NOMO-1 (cell line): ENCODE data around the gene SLC24A3.

Experiments used
- DNase-seq, 2 experiments: peaks; one replicate each; lab custom pipeline; 2025; ENCODE audit not compliant: unreplicated experiment in 2 of 2; lab: John Stamatoyannopoulos, UW

SLC24A3 gene

DNA sequence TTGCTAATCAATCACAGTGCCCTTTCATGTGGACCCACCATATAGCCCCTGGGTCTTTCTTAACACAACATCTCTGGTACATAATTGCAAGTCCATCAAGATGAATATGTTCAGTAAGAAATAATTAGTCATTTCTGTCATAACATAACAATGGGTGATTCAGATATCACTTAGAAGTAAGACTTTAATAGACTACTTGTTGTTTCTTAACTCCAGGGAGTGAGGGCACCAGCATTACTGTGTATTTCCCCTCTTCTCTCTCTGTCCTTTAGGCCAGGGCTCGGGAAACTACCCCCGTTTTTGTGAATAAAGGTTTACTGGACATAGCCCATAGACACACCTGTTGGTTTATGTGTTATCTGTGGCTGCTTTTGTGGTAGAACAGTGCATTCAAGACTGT is 123.5 kb downstream of the SLC24A3 start:
- no peak for DNase-seq

DNA sequence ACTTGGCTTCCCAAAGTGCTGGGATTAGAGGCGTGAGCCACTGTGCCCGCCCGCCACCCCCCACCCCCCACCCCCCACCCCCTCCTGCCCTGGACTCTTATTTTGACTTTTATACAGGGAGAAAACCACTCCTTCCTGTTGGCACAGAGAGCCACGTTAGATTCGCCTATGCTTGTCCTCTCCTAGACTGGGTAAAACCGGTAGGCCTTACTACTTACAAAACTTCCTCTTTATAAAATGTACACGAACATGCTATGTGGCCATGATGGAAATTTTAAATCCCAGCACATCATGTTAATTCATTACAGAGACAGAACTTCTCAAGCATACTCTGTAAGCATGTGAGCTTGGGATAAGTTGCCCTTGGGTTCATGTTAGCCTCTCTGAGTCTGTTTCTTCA is 124.2 kb downstream of the SLC24A3 start:
- DNase-seq: peak; percentile 49 to 62

DNA sequence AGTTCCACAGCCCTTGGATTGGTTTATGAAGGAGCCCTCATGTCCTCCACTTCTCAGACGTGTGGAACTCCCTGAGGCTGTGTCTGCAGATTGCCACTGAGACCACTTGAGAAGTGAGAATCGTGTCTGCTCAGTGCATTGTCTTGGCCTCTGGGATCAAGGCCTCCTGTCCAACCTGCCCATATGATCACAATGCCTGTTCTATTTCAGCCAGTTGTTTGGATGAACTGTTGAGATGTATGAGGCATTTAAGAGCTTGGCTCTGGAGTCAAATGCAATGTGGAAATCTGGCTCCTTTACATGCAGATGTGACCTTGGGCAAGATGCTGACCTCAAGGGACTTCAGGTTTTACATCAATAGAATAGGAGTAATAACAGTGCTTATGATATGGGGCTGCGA is 125.9 kb downstream of the SLC24A3 start:
- no peak for DNase-seq

DNA sequence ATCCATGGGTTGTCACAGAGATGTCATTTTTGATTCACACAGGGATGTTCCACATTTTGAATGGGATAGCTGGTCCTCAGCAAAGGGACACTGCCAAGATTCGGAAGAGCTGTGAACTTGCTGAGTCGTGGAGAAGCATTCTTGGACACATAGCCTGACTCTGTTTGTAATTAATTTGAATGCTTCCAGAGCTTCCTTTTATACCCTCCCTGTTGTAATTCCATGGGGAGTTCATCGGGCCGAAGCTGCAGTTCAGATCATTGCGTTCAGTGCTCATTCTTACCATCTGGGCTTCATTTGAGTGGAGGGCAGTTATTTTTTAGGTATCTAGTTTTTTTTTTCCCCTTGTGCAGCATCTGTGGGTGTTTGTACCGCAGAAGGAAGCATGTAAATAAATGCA is 126.5 kb downstream of the SLC24A3 start:
- DNase-seq: no peak

DNA sequence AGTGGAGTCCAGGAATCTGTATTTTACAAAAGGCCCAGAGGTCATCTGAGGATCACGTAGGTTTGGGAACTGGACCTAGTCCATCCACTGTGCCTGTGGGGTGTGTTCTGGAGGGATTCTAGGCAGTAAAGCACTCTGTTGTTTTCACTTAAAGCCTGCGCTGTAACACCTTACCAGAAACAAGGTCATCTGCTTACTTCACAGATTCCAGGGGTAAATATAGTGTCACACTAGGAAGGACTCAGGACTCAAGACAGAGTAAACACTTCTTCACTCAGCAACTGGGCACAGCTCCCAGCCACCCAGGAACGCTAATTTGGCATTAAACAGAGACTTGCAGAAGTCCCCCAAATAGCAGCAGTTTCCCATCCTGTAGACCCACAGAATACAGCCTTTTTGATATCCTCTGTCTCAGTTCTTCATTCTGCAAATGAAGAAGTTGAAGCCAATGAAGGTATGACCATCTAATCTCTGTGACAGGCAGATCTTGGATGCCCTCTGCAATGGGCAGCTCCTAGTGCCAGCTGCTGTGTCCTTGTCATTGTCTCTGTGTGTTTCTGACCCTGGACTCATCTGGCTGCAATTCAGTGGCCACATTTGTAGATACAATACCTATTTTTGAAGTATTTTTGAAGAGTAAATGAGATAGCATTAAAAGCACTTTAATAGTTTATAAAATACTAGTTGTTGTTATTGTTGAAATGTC is 129.1 kb downstream of the SLC24A3 start:
- no peak for DNase-seq

DNA sequence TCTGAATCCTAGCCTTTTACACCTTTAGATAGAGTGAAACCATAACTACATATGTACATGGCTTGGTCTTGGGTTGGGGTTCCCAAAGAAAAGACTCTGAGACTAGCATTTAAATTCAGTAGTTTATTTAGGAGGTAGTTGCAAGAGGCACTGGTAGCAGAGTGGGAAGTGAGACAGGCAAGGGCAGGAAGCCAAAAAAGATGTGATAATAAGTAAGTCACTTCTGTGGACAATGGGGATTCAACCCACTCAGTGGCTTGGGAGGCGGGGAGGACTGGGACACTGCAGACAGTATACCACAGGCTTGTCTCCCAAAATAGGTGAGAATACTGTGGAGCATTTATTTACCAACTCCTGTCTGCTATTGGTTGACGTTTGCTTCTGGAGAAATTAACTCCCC is 131.9 kb downstream of the SLC24A3 start:
- DNase-seq: no peak

DNA sequence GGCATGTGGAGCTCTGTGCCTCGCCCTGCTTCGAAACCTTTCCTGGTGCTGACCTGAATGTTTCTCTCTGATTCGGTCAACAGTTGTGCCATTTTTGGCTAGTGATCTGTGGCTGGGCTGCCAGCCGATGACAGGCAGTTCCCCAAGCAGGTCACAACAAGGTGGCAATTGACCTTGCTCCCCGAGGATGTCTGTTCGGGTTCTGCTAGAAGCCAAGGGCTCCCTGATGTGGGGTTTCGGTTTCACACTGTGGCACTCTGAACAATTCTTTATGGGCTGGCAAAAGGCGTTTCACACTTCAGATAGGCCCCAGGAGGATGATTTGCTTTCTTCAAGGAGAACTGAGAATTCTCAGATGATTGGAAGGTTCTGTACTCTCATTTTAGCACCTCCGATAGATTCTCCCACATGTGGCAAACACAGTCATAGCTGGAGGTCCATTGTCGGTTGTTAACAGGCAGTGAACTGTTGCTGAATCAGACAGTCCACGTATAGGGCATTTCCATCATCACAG is 135.6 kb downstream of the SLC24A3 start:
- no peak for DNase-seq

DNA sequence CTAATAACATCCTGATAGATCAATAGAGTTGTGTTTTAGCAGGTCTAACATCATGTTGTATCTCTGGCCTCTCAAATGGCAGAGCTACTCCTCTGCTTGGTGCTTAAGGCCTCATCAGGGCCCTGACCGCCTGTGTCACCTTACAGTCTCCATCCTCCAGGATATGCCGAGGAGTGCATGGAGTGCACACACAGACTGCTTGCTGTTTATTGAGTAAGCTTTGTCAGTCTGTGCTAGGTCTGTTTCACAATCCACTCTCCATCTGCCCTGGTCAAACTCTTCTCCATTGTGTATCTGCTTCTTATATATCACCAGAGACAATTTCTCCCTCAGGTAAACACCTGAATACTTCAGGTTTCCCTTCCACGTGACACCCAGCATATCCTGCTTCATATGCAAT is 136.1 kb downstream of the SLC24A3 start:
- no peak for DNase-seq

DNA sequence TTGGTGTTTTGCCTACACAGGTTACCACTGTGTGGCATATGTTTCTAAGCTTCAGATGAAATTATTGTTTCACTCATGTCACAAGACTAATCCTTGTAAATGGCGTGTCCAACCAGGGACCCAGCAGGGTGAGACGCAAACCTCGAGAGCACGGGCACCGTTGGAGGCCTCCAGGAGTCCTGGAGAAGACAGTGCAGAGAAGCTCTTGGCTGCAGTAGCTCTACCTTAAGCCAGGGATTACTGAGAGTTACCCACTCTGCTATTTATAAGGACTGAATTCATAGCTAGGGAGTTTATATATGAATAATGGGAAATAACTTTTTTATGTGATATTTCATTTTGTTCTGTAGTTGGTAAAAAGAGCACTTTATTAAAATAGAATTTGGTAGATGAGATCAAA is 137.4 kb downstream of the SLC24A3 start:
- no peak for DNase-seq

DNA sequence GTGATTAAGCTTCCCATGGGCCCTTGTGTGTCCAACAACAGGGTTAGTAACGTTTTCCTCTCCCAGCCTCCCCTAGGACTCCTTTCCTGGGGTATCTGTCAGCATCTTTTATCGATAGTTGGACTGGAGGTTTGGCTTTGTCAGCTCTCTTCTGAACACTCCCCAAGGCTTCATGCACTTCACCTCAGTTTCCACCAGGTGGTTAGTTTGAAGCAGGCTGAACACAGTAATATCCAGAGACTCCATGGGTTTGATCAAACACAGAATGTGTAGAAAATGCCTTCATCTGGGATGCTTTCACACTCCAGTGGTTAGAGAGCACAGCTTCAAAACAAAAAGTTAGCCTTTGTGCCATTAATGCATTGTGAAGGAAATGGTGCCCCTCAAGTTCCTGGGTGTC is 139.1 kb downstream of the SLC24A3 start:
- no peak for DNase-seq

DNA sequence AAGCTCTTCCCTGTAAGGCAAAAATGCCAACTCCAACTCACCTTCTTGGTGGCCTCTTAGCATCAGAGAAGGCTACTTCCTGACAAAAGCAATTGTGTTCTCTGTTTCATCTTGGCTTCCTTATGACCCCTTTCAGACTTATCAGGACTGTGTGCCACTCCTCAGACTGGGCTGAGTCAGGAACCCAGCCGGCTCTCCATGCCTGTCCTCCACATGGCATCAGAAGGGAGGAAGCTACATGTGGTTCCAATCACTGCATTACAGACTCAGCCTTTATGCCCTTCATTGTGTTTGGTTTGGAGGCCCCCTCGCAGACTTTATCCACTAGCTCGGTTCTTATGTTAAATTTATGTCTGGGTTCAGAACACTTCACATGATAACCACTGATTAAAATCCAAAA is 142.5 kb downstream of the SLC24A3 start:
- no peak for DNase-seq

DNA sequence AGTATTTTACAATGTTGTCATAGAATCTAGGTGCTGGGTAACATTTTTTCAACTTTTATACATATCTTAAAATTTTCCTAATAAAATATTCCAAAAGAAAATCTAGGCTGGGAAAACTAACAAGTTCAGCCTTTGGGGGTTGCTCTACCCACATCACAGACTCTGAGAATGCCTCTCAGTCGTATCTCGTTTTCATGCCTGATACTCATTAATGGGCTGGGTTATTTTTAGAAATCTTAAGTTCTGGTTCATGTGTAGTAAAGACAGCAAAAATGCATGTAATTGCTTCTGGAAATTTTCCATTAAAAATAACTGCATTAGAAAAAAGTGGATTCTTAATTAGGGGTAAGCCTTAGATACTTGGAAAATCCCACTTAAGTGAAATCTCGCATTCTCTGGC is 149.3 kb downstream of the SLC24A3 start:
- DNase-seq: no peak

DNA sequence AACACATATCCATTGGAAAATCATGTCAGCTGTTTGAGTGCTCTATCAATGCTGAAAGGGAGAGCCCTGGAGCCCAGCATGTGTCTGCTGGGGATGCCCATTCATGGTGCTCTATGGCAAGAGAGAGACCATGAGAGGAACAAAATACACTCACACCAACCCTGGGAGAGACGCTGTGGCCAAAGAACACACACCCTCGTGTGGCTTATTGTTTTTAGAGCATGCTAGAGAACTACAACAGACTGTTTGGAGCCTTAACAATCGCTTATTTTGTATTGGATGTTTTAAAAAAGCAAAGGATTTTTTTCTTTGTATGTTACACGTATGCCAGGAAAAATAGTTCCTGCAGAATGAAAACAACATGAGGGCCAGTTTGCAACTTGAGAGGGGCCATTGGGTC is 151.0 kb downstream of the SLC24A3 start:
- DNase-seq: no peak

DNA sequence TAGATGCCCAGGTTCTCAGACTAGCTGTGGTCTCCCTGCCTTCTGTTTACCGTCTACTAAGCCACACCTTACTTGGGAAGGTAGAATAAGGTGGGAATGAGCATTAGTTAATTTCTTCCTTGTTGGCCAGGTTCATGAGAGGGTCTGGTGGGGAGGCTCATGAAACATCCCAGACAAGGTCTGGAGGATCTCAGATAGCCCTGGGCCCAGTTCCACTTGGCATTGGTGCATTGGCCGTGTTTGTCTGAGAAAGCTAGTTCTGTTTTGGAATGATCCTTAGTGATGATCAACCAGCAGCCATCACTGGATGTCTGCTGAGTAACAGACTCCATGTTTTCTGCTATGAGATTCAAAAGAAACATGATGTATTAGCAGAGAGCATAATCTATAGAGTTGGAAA is 155.1 kb downstream of the SLC24A3 start:
- DNase-seq: no peak

DNA sequence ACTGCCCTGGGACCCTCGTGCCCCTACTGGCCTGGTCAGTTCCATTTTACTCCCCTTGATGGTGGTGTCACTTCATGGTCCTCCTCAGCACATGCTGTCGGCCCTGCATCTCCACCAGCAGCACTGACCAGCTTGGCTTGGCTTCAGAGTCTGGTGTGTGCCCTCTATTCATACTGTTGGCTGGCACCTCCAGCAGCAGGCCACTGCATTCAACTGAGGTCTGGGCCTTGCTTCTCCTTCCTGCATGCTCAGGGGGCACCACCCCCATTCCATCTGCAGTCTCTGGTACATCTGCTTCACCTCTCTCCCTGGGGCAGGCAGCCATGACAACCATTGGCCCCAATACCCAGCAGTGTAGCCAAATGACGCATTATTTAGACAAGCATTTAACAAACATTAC is 155.9 kb downstream of the SLC24A3 start:
- no peak for DNase-seq

DNA sequence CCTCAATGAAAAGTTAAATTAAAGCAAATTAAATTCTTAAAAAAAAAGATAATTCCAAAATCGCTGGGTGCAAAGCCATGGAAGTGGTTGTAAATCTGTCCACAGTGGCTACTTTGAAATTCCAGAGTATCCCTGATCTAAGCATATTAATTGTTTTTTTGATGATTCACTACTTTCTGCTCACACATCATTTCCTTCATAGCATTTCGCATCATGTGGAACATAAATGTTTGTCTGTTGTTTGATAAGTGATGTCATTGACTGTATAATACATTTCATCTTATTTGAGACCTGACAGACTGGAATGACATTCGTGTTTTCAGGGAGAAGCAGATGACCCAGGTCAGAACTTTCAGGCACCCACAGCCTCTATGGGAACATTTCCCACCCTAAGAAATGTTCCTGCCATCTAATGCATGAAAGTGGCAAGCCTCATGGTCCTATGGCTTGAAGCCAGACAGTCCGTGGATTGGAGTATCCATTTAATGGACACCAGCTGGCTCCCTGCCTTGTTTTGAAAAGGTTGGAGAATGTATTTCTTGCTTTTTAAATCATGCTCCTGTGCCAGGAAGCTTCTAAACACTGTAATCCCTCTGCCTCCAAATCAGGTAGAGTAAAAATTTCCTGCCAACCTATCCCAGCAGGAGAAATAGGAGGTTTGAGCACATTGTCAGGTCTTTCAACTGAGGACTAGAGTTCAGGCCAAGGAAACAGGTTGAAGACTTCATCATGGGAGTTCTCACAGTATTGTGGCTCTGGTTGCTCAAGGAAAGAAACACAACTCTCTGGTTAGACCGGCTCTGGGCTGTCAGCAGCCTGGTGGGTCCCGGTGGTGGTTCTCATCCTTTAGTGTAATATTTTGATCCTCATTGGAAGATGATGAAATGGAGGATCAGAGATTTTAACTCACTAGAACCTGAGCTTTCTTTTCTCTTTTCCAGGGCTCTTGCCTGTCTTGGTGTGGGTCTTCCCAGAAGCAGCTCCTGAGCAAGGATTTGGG is 157.9 kb downstream of the SLC24A3 start:
- no peak for DNase-seq

DNA sequence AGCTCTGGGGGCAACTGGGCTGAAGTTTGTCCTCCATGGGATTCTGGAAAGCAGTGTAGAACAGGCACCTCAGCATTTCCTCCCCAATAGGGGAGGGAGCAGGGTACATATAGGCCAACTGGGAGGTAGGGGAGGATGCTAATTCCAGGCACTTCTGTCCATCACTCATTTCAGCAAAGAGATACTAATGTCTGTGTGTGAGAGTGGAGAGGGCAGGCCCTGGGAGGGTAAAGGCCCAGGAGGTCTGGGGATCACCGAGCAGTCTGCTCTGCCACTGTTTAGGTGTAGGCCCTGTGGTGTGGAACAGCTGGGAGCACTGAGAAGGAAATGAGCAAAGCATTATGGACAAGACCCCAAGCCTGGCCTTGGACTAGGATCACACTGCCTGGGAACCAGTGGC is 158.7 kb downstream of the SLC24A3 start:
- DNase-seq: no peak

DNA sequence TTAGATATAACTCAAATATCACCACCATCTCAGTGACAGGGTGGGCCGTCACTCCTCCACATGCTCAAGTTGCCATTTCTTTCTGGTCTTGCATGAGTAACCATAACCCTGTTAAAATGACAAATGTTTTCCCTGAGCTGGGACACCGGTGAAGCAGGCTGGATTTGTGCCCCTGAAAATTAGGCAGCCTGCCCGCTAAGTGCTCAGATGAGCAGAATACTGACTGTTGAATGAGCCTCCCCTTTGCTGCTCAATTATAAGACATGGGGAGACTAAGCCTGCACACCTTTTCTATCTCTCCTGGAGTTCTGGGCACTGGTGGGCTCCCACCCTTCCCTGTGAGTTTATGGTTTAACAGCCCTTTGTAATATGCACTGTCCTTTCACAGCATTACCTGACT is 161.8 kb downstream of the SLC24A3 start:
- no peak for DNase-seq

DNA sequence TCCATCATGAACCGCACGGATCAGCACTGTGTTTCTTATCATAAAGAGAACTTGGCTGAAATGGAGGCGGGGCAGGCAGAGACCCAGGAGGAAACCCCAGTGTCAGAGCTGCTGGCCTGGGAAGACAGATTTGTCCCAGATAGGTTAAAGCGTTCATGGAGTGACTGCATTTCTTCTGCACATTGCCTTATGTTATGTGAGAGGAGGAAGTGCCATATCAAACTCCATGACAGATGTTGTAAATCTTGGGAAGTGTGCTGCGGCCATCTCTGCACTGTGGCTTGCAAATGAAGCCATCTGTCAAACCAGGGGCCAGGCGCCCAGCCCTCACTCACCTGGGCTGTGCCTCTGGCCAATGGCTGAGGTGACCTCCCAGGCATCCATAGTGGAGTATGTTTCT is 163.0 kb downstream of the SLC24A3 start:
- DNase-seq: peak; percentile 13 to 23

DNA sequence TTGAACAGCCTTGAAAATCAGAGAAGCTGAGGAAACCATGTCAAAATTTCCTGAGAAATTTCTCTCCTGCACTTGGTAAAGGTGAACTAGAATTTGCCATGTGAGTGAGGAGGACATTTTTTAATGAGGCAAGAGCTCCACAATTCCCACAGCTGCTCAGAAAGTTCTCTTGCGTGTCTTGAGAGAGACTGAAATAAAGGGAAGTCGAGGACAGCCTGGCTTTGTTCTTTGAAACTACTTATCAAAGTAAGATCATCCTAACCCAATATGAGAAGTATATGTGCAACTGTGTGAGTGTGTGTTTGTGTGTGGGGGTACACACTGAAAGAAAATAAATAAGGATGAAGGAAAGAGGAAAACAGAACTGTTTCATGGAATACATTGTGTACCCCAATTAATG is 163.4 kb downstream of the SLC24A3 start:
- DNase-seq: peak in 1 of 2 experiments; percentile 2

DNA sequence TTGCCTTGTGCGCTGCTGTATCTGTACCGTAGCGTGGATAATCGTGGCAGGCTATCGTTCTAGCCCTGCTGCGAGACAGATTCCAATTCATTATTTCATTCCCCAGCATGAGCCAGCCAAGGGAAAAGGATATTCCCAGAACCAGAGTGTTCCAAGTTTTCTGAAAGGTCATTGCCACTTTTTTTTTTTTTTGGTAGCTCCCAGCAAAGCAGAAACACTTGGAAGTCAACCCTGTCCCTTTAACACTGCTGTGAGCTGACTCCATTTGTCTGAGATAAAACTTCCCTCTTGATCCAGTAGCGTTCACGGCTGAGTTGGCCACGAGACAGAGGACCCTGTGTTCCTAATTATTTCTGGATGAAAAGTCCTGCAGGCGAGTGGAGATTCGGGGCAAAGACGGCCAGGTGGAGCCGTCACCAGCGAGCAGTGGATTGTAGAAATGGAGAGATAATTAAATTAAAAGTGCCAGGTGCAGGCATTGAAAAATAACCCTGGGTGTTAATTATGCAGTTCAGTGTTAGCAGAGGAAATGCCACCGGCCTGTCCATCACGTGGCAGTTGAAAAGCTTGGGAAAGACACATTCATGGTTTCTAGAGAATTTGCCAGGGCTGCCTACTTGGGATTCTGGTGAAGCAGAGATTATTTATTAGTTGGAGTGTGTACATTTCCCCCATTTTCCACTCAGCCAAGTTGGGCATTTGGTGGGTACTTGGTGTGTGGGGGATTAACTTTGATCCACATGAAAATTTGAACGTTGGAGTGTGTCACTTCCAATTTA is 164.2 kb downstream of the SLC24A3 start:
- no peak for DNase-seq
